ENCODE results near the gene TRIM26. TPM values are rescaled to one million over a fixed set of nuclear protein-coding genes. Genes with fewer than 3 reads are reported as not detected.

TRIM26 gene
- total and polyA plus RNA-seq, 2 of the 13 experiments (the other 11 are each of a cell fraction or from before 2014, with no cell fraction given): 27.1 to 38.7 TPM

DNA sequence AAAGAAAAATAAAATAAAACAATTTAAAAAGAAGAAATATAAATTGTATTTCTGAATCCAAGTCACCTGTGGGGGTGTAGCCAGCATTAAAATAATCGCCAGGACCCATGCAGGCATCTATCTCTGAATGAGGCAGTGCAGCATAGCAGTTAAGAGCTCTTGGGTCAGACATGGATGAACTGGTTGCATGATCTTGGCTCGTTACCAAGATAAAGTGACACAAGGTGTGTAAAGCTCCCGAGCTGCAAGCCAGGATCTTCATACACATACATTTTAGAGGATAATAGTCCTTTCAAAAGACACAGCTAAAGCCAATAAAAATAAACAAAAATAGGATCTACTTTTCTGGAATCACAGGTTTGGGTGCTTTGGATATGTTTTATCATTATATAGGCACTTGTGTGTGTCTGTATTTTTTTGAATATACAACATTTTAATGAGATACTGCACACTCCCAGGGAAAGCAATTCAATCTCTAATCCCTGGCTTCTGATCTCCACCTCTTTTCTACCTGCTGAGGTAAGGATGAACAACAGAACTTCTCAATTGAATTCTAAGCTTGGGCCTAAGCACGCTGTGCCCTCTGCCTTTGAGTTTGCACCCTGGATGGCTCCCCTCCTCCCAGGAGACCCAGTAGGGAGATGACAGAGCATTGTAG is 61.1 kb downstream of the TRIM26 start:
- intact Hi-C loops (cut with micrococcal nuclease; ENCODE audit: unreplicated experiment): loop anchor here (1.0 kb wide), 1 partner anchor 18 kb away; no protein-coding TSS in a partner anchor
- no peak overlapping the region for H2AFZ ChIP-seq (ENCODE audit: low read length)
- H3K9ac ChIP-seq (ENCODE audit: insufficient read depth, low read depth, low read length): no peak overlapping the region
- H3K79me2 ChIP-seq (ENCODE audit: insufficient read depth, low read length): no peaks in the 10 kb centered on the region
- TF ChIP-seq, protein P1, sequence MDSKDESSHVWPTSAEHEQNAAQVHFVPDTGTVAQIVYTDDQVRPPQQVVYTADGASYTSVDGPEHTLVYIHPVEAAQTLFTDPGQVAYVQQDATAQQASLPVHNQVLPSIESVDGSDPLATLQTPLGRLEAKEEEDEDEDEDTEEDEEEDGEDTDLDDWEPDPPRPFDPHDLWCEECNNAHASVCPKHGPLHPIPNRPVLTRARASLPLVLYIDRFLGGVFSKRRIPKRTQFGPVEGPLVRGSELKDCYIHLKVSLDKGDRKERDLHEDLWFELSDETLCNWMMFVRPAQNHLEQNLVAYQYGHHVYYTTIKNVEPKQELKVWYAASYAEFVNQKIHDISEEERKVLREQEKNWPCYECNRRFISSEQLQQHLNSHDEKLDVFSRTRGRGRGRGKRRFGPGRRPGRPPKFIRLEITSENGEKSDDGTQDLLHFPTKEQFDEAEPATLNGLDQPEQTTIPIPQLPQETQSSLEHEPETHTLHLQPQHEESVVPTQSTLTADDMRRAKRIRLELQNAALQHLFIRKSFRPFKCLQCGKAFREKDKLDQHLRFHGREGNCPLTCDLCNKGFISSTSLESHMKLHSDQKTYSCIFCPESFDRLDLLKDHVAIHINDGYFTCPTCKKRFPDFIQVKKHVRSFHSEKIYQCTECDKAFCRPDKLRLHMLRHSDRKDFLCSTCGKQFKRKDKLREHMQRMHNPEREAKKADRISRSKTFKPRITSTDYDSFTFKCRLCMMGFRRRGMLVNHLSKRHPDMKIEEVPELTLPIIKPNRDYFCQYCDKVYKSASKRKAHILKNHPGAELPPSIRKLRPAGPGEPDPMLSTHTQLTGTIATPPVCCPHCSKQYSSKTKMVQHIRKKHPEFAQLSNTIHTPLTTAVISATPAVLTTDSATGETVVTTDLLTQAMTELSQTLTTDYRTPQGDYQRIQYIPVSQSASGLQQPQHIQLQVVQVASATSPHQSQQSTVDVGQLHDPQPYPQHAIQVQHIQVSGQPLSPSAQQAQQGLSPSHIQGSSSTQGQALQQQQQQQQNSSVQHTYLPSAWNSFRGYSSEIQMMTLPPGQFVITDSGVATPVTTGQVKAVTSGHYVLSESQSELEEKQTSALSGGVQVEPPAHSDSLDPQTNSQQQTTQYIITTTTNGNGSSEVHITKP (CRISPR knock-in tag; IDR thresholded peaks at IDR 0.05; ENCODE audit: low read depth): no peak
- TF ChIP-seq, protein P2, sequence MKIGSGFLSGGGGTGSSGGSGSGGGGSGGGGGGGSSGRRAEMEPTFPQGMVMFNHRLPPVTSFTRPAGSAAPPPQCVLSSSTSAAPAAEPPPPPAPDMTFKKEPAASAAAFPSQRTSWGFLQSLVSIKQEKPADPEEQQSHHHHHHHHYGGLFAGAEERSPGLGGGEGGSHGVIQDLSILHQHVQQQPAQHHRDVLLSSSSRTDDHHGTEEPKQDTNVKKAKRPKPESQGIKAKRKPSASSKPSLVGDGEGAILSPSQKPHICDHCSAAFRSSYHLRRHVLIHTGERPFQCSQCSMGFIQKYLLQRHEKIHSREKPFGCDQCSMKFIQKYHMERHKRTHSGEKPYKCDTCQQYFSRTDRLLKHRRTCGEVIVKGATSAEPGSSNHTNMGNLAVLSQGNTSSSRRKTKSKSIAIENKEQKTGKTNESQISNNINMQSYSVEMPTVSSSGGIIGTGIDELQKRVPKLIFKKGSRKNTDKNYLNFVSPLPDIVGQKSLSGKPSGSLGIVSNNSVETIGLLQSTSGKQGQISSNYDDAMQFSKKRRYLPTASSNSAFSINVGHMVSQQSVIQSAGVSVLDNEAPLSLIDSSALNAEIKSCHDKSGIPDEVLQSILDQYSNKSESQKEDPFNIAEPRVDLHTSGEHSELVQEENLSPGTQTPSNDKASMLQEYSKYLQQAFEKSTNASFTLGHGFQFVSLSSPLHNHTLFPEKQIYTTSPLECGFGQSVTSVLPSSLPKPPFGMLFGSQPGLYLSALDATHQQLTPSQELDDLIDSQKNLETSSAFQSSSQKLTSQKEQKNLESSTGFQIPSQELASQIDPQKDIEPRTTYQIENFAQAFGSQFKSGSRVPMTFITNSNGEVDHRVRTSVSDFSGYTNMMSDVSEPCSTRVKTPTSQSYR (CRISPR knock-in tag; IDR thresholded peaks at IDR 0.05; ENCODE audit: borderline replicate concordance): 0 out of 2 replicates have a peak, but pooled peaks have one; percentile 29
- no peak for TF ChIP-seq NR2F2 (IDR thresholded peaks at IDR 0.05; ENCODE audit: borderline replicate concordance, low read depth)
- no peak overlapping the region for H3K4me2 ChIP-seq (ENCODE audit: low read depth, low read length)
- no peak overlapping the region for H3K27ac ChIP-seq (ENCODE audit: extremely low read length, insufficient read depth, low read length)
- H3K4me1 ChIP-seq (ENCODE audit: insufficient read depth, low read length): peaks cover 69% of the 10 kb centered on the region
- no peaks in the 10 kb centered on the region for H4K20me1 ChIP-seq (ENCODE audit: insufficient read depth, low read length)
- H3K4me3 ChIP-seq (replicated peaks in 1 of 3; ENCODE audit: insufficient read depth in 1 of 3, low read depth in 2 of 3, low read length in 3 of 3): no peak overlapping the region
- BruUV-seq (replicated peaks): no TSS peak
- FAIRE-seq (no peak), ATAC-seq (no peak), DNase-seq (ENCODE audit: low spot score) (no peak)
- no peaks in the 10 kb centered on the region for H3K36me3 ChIP-seq (replicated peaks in 1 of 2; ENCODE audit: control insufficient read depth in 1 of 2, insufficient read depth in 2 of 2, low read length in 2 of 2)
- H3K27me3 ChIP-seq (ENCODE audit: control insufficient read depth in 1 of 2, insufficient read depth in 2 of 2, low read length in 2 of 2): no peaks in the 10 kb centered on the region; a peak in 1 of 5 replicates
- H3K9me3 ChIP-seq (ENCODE audit: low read length): no peaks in the 10 kb centered on the region
- ChIA-PET CTCF (ENCODE audit: low intra/inter-chr PET ratio, low total read pairs) (no interaction called here), POLR2A (interaction anchor here (0.8 to 1.7 kb wide), 6 partner anchors 12 to 174 kb away, joined by 3 to 5 read pairs (median 4); partner anchors contain the start of genes TRIM15 and TRIM31)
- in situ Hi-C loops (cut with HindIII; ENCODE audit: extremely low pct_ligation_motif_present, low pct_unique_long_range_greater_than_20kb): no loop called here
- WGBS (ENCODE audit: low lambda C conversion rate): 52% methylated on average over 4 of the region's 4 CpGs
